Mesothelial cell of epicardium (in vitro differentiated cells): ENCODE results near the gene TBC1D7. TPM values are rescaled to one million over a fixed set of nuclear protein-coding genes. Genes with fewer than 3 reads are reported as not detected.

Experiments used
- DNase-seq, 2 experiments: peaks; one replicate each; pipeline ENCODE4 v3.0.0; 2021; ENCODE audit warnings: low spot score in 2 of 2; ENCODE audit not compliant: unreplicated experiment in 2 of 2
- H3K27ac Mint-ChIP-seq: 2 replicates; pipeline ENCODE4 v1.8.0; 2021; ENCODE audit warnings: mixed read lengths
- H3K27me3 Mint-ChIP-seq: 2 replicates; pipeline ENCODE4 v1.8.0; 2021; ENCODE audit warnings: low read depth, mixed read lengths
- H3K36me3 Mint-ChIP-seq: 2 replicates; pipeline ENCODE4 v1.8.0; 2021; ENCODE audit warnings: mixed read lengths
- H3K4me1 Mint-ChIP-seq: 2 replicates; pipeline ENCODE4 v1.8.0; 2021; ENCODE audit warnings: mixed read lengths
- H3K4me3 Mint-ChIP-seq: 2 replicates; pipeline ENCODE4 v1.8.0; 2021; ENCODE audit warnings: mild to moderate bottlenecking, moderate library complexity, mixed read lengths
- H3K9me3 Mint-ChIP-seq: 2 replicates; pipeline ENCODE4 v1.8.0; 2021; ENCODE audit warnings: mixed read lengths
- total RNA-seq: library from RNA; stranded (reverse); gene quantifications from 3 replicates; pipeline ENCODE4 v1.2.1, GENCODE V29; 2021
- TF ChIP-seq, protein P1 (sequence below): fragments of 200-600 bp; sonication (generic); IDR thresholded peaks from one replicate; pipeline ENCODE4 v1.5.0; 2021; ENCODE audit warnings: antibody characterized with exemption; ENCODE audit not compliant: unreplicated experiment

The TBC1D7 gene
- total RNA-seq, 1 donor from 2014 or later = 26.4 TPM

DNA sequence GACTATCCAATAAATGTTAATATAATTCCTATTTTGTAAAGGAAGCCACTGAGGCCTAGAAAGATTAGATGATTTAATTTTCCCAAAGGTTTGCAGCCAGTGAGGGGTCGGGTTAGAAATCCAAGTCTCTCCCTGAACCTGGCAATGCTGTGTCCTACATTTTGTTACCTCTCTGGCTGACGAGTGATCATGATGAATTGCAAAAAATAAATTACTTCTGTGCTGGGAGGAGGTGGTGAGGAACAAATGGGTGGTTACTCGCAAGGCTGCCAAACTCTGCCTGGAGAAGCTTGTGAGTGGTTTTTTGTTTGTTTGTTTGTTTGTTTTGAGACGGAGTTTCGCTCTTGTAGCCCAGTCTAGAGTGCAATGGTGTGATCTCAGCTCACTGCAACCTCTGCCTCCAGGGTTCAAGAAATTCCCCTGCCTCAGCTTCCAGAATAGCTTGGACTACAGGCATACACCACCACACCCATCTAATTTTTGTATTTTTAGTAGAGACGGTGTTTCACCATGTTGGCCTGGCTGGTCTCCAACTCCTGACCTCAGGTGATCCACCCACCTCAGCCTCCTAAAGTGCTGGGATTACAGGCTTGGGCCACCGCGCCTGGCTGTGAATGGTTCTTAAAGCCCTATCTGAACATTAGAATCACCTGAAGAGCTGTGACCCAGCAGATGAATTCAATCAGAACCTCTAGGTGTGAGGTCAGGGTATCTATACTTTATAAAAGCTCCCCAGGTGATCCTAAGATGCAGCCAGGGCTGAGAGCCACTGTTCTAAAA lies 20.2 kb upstream of the TBC1D7 start:
- TF ChIP-seq, protein P1, sequence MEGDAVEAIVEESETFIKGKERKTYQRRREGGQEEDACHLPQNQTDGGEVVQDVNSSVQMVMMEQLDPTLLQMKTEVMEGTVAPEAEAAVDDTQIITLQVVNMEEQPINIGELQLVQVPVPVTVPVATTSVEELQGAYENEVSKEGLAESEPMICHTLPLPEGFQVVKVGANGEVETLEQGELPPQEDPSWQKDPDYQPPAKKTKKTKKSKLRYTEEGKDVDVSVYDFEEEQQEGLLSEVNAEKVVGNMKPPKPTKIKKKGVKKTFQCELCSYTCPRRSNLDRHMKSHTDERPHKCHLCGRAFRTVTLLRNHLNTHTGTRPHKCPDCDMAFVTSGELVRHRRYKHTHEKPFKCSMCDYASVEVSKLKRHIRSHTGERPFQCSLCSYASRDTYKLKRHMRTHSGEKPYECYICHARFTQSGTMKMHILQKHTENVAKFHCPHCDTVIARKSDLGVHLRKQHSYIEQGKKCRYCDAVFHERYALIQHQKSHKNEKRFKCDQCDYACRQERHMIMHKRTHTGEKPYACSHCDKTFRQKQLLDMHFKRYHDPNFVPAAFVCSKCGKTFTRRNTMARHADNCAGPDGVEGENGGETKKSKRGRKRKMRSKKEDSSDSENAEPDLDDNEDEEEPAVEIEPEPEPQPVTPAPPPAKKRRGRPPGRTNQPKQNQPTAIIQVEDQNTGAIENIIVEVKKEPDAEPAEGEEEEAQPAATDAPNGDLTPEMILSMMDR = no peak
- Mint-ChIP-seq H3K4me1 (peaks cover 16% of the 10 kb centered on the region), H3K9me3 (peaks cover 3% of the 10 kb centered on the region), H3K4me3 (no peak overlapping the region), H3K27me3 (no peaks in the 10 kb centered on the region), H3K36me3 (no peaks in the 10 kb centered on the region), H3K27ac (no peak overlapping the region)
- DNase-seq = no peak

GRCh38 chr6:13346245-13346644 lies 17.9 kb upstream of the TBC1D7 start:
- Mint-ChIP-seq H3K4me1 (peaks cover 11% of the 10 kb centered on the region), H3K9me3 (peaks cover 15% of the 10 kb centered on the region), H3K27ac (no peak overlapping the region), H3K4me3 (no peak overlapping the region), H3K36me3 (no peaks in the 10 kb centered on the region), H3K27me3 (no peaks in the 10 kb centered on the region)
- TF ChIP-seq, protein P1 = no peak
- no peak for DNase-seq

GRCh38 chr6:13342414-13343019 lies 14.2 kb upstream of the TBC1D7 start:
- H3K9me3 Mint-ChIP-seq = peaks cover 18% of the 10 kb centered on the region
- H3K27me3 Mint-ChIP-seq = no peaks in the 10 kb centered on the region
- H3K36me3 Mint-ChIP-seq = no peaks in the 10 kb centered on the region
- DNase-seq = no peak
- no peak overlapping the region for H3K27ac Mint-ChIP-seq
- no peaks in the 10 kb centered on the region for H3K4me1 Mint-ChIP-seq
- no peak overlapping the region for H3K4me3 Mint-ChIP-seq
- TF ChIP-seq, protein P1 = no peak

DNA sequence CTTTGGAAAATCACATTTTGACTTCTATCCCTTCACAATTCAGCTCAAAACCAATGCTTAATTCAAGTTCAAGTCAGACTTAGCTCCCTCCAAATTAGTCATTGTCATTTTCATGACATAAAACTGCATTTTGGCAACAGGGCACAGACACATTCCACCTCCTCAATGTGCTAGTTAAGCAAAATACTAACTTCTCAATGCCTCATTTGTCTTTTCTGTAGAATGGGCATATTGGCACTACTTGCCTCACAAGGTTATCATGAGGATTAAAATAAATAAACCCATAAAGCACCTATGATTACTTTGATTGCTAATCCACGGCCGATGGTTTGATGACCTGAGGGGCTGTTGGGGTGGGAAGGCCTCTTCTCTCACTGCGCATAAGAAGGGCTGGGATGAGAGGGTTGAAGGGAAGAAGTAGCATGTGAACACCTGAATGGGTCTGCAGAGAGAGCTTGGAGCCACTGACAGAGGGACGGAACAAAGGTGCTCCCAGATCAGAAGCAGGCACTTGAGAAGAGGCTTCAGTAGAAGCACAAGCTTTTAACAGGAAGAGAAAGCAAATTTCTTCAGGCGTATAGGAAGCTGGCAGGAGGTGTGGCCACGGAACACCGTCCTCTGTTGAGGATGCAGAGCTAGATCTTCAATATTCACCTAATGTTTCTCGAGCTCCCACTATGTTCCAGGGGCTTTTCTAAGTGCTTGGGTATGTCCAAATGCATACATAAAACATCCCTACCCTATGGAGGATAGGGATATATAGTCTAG lies 11.7 kb upstream of the TBC1D7 start:
- TF ChIP-seq, protein P1 = no peak
- peaks cover 15% of the 10 kb centered on the region for H3K9me3 Mint-ChIP-seq
- no peak overlapping the region for H3K4me3 Mint-ChIP-seq
- H3K4me1 Mint-ChIP-seq = peaks cover 3% of the 10 kb centered on the region
- no peak overlapping the region for H3K27ac Mint-ChIP-seq
- H3K36me3 Mint-ChIP-seq = no peaks in the 10 kb centered on the region
- DNase-seq = no peak
- H3K27me3 Mint-ChIP-seq = no peaks in the 10 kb centered on the region

GRCh38 chr6:13338038-13338437 lies 9.7 kb upstream of the TBC1D7 start:
- Mint-ChIP-seq H3K4me3 (no peak overlapping the region), H3K9me3 (peaks cover 15% of the 10 kb centered on the region)
- TF ChIP-seq, protein P1 = no peak

More at GRCh38 chr6:13338038-13338437, 9.7 kb upstream of the TBC1D7 start:
- H3K4me1 Mint-ChIP-seq = peaks cover 3% of the 10 kb centered on the region
- no peak for DNase-seq
- H3K27me3 Mint-ChIP-seq = no peaks in the 10 kb centered on the region
- H3K36me3 Mint-ChIP-seq = no peaks in the 10 kb centered on the region
- no peak overlapping the region for H3K27ac Mint-ChIP-seq
